GM12878 (cell line): ENCODE data around the gene MBD3L2. TPM values are rescaled to one million over a fixed set of nuclear protein-coding genes. Genes with fewer than 3 reads are reported as not detected.
"Not testable (repeated sequence)": the region's sequence is repeated elsewhere in the genome, so short reads cannot be mapped to it uniquely, and the experiment has no call there.

Experiments used
- ATAC-seq: fragments of 200-7000 bp; cut with Tn5 transposase; 3 replicates; pipeline ENCODE4 v1.9.1; 2020; ENCODE audit warnings: mild to moderate bottlenecking, moderate library complexity
- BruUV-seq: library from RNA; stranded (reverse); fragments of 400-500 nt; replicated peaks from 2 replicates; lab custom pipeline; 2021; lab: Mats Ljungman, UMichigan
- CTCF ChIA-PET: fragments of 300-600 bp; sonication (Branson Sonifier 250); formaldehyde crosslinking; extraction: SDS; loops from one replicate; lab custom pipeline; 2021; ENCODE audit warnings: inconsistent platforms; lab: Yijun Ruan, JAX
- POLR2A ChIA-PET: fragments of 350-600 bp; formaldehyde crosslinking; extraction: SDS; loops from one replicate; lab custom pipeline; 2021; ENCODE audit warnings: inconsistent platforms; lab: Charles Lee
- RAD21 ChIA-PET: fragments of 300-600 bp; sonication (Branson Sonifier 250); formaldehyde crosslinking; loops from one replicate; lab custom pipeline; 2023; ENCODE audit warnings: antibody characterized with exemption; ENCODE audit not compliant: unreplicated experiment; lab: Charles Lee
- SMC1A ChIA-PET: fragments of 300-600 bp; sonication (Branson Sonifier 250); formaldehyde crosslinking; loops from one replicate; lab custom pipeline; 2023; ENCODE audit not compliant: unreplicated experiment, uncharacterized antibody; lab: Charles Lee
- DNase-seq: peaks from one replicate; pipeline ENCODE4 v3.0.0-alpha.2; 2011; ENCODE audit warnings: low read depth, low spot score
- FAIRE-seq: peaks from 3 replicates; lab custom pipeline; 2011; peaks lifted over from hg19 to GRCh38; lab: Jason Lieb, UNC
- H2AFZ ChIP-seq: 2 replicates; pipeline ENCODE4 v1.6.0; 2011; ENCODE audit warnings: low read depth, low read length, control low read depth; ENCODE audit not compliant: control insufficient read depth
- H3K27ac ChIP-seq: 2 replicates; pipeline ENCODE4 v1.5.1; 2011; ENCODE audit warnings: control low read depth; ENCODE audit not compliant: control insufficient read depth, insufficient read depth
- H3K27me3 ChIP-seq, 2 experiments: replicated peaks in 1 of 2; 2 replicates each; pipeline versions ENCODE4 v1.6.0 to v1.6.1; 2011; ENCODE audit warnings: low read length in 1 of 2; ENCODE audit not compliant: control insufficient read depth in 2 of 2, insufficient read depth in 2 of 2
- H3K36me3 ChIP-seq, 2 experiments: 2 replicates each; pipeline ENCODE4 v1.5.1; 2011; ENCODE audit warnings: low read length in 1 of 2; ENCODE audit not compliant: control insufficient read depth in 2 of 2, insufficient read depth in 2 of 2
- H3K4me1 ChIP-seq: 2 replicates; pipeline ENCODE4 v1.6.1; 2011; ENCODE audit warnings: mild to moderate bottlenecking, low read length, moderate library complexity, mixed read lengths; ENCODE audit not compliant: control insufficient read depth, insufficient read depth
- H3K4me2 ChIP-seq: 2 replicates; pipeline ENCODE4 v1.6.0; 2011; ENCODE audit warnings: control low read depth; ENCODE audit not compliant: control insufficient read depth, insufficient read depth
- H3K4me3 ChIP-seq: fragments of 200-600 bp; sonication (generic); 2 replicates; pipeline ENCODE4 v1.5.1; 2016
- H3K79me2 ChIP-seq: 2 replicates; pipeline ENCODE4 v1.6.0; 2011; ENCODE audit warnings: low read length; ENCODE audit not compliant: control insufficient read depth, insufficient read depth
- H3K9ac ChIP-seq: 2 replicates; pipeline ENCODE4 v1.8.0; 2011; ENCODE audit warnings: low read length, control low read depth, mixed read lengths; ENCODE audit not compliant: control insufficient read depth, insufficient read depth
- H3K9me3 ChIP-seq: replicated peaks from 3 replicates; pipeline ENCODE4 v1.5.1; 2011; ENCODE audit warnings: mild to moderate bottlenecking, low read length; ENCODE audit not compliant: control insufficient read depth, insufficient read depth
- H4K20me1 ChIP-seq: 2 replicates; pipeline ENCODE4 v1.6.0; 2011; ENCODE audit not compliant: control insufficient read depth, insufficient read depth
- WGBS: methylation state at CpG from one replicate; pipeline ENCODE4 v1.1.6; 2016; ENCODE audit warnings: low lambda C conversion rate; ENCODE audit not compliant: insufficient replicate concordance, insufficient coverage; ENCODE audit errors: missing lambda C conversion rate; 5-methylcytosine and 5-hydroxymethylcytosine counted together
- in situ Hi-C: fragments of 300-500 bp; cut with MboI; formaldehyde crosslinking; loops from 9 replicates; pipeline ENCODE4 v1.14.3; 2018; ENCODE audit warnings: mixed read lengths
- intact Hi-C: fragments of 100-400 bp; cut with micrococcal nuclease; formaldehyde crosslinking; loops from one replicate; pipeline ENCODE4 v1.14.2; 2022; ENCODE audit not compliant: unreplicated experiment
- polyA plus RNA-seq, 11 experiments: library from polyadenylated mRNA; depleted of rRNA in 4 of 11; unstranded in 6 of 11; stranded (reverse) in 5 of 11; fragments of >200 nt; fragmentation: Nextera tagmentation in 4 of 11; fragmentation: Illumina TruSeq in 1 of 11; extraction: Ambion mirVana in 4 of 11; extraction: Trizol in 1 of 11; gene quantifications; 1 replicate in 1 of 11; 2 replicates in 10 of 11; pipeline versions ENCODE4 v1.2.1 to v1.2.3, GENCODE V29; 2011 to 2016; ENCODE audit warnings: inconsistent platforms in 2 of 11, missing spikeins in 2 of 11, low read depth in 1 of 11
- total RNA-seq, 4 experiments: library from RNA; depleted of rRNA in 3 of 4; stranded (reverse); fragments of >200 nt in 3 of 4; fragmentation: Illumina TruSeq in 1 of 4; extraction: Trizol in 1 of 4; gene quantifications; 2 replicates each; pipeline versions ENCODE4 v1.2.1 to v1.2.3, GENCODE V29; 2013 to 2021

MBD3L2 gene
- total and polyA plus RNA-seq, 10 of the 15 experiments (the other 5 are each of a cell fraction or from before 2014, with no cell fraction given) = not detected

DNA sequence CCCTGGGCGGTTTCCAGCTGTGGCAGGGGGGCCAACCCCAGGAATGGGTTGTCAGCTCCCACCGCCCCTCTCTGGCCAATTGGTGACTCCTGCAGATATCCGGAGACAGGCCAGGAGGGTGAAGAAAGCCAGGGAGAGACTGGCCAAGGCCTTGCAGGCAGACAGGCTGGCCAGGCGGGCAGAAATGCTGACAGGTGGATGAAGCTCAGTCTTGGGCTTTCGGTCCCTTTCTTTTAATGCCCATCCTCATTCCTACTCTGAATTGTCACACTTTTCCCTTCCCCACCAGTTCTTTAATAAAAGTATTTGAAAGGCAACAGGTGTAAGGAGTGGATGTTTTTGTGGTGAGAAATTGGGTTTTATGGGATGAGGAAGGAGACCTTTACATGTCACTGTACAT lies 2.3 kb downstream of the MBD3L2 start:
- H3K9me3 ChIP-seq, FAIRE-seq, H3K4me2 ChIP-seq, H3K4me1 ChIP-seq, H3K4me3 ChIP-seq, H2AFZ ChIP-seq, H3K9ac ChIP-seq, intact Hi-C loops, H3K36me3 ChIP-seq, H3K79me2 ChIP-seq, POLR2A ChIA-PET, DNase-seq, CTCF ChIA-PET, H4K20me1 ChIP-seq, SMC1A ChIA-PET, BruUV-seq, H3K27me3 ChIP-seq, ATAC-seq, RAD21 ChIA-PET, H3K27ac ChIP-seq, in situ Hi-C loops: not testable (repeated sequence)
- WGBS = 67% methylated on average over 2 of the region's 5 CpGs

DNA sequence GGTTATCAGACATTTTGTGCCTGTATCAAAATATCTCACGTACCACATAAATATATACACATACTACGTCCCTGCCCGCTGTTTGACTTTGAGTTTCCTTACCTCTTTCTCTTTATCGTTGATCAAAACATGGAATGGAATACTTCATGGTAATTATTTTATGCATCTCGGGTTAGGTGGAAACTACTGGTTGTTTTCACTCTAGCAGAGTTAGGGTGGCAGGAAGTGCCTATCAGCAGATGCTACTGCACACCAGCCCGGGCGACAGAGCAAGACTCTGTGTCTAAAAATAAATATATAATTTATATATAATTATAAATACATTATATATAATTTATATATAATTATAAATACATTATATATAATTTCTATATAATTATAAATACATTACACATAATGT lies 3.8 kb downstream of the MBD3L2 start:
- H2AFZ ChIP-seq, H3K9me3 ChIP-seq, H3K4me2 ChIP-seq, FAIRE-seq, DNase-seq, H3K4me3 ChIP-seq, H4K20me1 ChIP-seq, POLR2A ChIA-PET, in situ Hi-C loops, ATAC-seq, H3K27me3 ChIP-seq, CTCF ChIA-PET, SMC1A ChIA-PET, BruUV-seq, RAD21 ChIA-PET, intact Hi-C loops, H3K36me3 ChIP-seq, H3K27ac ChIP-seq, H3K4me1 ChIP-seq, H3K79me2 ChIP-seq, H3K9ac ChIP-seq: not testable (repeated sequence)
- WGBS = 61% methylated on average over 7 of the region's 7 CpGs

DNA sequence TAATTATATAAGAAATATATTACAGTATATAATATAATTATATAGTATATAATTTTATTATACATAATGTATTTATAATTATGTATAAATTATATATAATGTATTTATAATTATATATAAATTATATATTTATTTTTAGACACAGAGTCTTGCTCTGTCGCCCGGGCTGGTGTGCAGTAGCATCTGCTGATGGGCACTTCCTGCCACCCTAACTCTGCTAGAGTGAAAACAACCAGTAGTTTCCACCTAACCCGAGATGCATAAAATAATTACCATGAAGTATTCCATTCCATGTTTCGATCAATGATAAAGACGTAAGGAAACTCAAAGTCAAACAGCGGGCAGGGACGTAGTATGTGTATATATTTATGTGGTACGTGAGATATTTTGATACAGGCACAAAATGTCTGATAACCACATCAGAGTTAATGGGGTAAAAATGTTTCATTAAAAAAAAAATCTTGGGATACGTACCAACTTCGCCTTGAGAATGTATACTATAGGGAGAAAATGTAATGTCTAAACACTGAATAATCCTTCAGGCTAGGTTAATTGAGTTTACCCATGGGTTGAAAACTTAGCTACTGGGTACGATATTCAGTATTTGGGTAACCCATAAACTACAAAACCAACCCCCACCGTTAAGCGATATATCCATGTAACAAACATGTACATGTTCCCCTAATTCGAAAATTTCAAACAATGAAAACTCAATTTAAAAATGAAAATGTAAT lies 5.7 kb downstream of the MBD3L2 start:
- in situ Hi-C loops, RAD21 ChIA-PET, CTCF ChIA-PET, intact Hi-C loops, ATAC-seq, H3K27ac ChIP-seq, FAIRE-seq, H3K9ac ChIP-seq, DNase-seq, BruUV-seq, H3K27me3 ChIP-seq, SMC1A ChIA-PET, H3K4me1 ChIP-seq, H3K36me3 ChIP-seq, H3K4me2 ChIP-seq, H3K79me2 ChIP-seq, H3K4me3 ChIP-seq, H4K20me1 ChIP-seq, H2AFZ ChIP-seq, POLR2A ChIA-PET, H3K9me3 ChIP-seq: not testable (repeated sequence)
- 82% methylated on average over 12 of the region's 14 CpGs for WGBS

DNA sequence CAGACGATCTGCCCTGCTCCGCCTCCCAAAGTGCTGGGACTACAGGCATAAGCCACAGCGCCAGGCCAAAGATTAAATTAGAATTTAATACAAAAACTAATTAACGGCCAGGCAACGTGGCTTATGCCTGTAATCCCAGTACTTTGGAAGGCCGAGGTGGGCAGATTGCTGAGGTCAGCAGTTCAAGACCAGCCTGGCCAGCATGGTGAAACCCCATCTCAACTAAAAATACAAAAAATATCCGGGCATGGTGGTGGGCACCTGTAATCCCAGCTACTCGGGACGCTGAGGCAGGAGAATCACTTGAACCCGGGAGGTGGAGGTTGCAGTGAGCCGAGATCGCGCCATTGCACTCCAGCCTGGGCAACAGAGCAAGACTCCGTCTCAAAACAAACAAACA lies 6.6 kb downstream of the MBD3L2 start:
- H3K27ac ChIP-seq, POLR2A ChIA-PET, CTCF ChIA-PET, in situ Hi-C loops, H3K9ac ChIP-seq, H4K20me1 ChIP-seq, ATAC-seq, DNase-seq, H3K79me2 ChIP-seq, H2AFZ ChIP-seq, H3K4me1 ChIP-seq, SMC1A ChIA-PET, BruUV-seq, H3K4me3 ChIP-seq, H3K4me2 ChIP-seq, H3K36me3 ChIP-seq, RAD21 ChIA-PET, H3K27me3 ChIP-seq, intact Hi-C loops, H3K9me3 ChIP-seq, FAIRE-seq: not testable (repeated sequence)
- 60% methylated on average over 12 of the region's 14 CpGs for WGBS
